Cardiac muscle cell (in vitro differentiated cells and primary cell): ENCODE measurements around the gene TMEM164. TPM values are rescaled to one million over a fixed set of nuclear protein-coding genes. Genes with fewer than 3 reads are reported as not detected.

Experiments
- DNase-seq, 2 donors: peaks; one replicate each; pipeline versions ENCODE4 v3.0.0 to v3.0.0-alpha.2; 2010 to 2017; ENCODE audit warnings: low read depth in 1 of 2, low spot score in 1 of 2
- H3K27ac ChIP-seq: fragments of 200-600 bp; sonication (generic); 2 replicates; pipeline ENCODE4 v1.5.1; 2016
- H3K27me3 ChIP-seq: fragments of 200-600 bp; sonication (generic); 2 replicates; pipeline ENCODE4 v1.6.0; 2016; ENCODE audit warnings: control low read depth
- H3K36me3 ChIP-seq: fragments of 200-600 bp; sonication (generic); 2 replicates; pipeline ENCODE4 v1.5.1; 2016; ENCODE audit warnings: control low read depth
- H3K4me1 ChIP-seq: fragments of 200-600 bp; sonication (generic); 2 replicates; pipeline ENCODE4 v1.8.1; 2017; ENCODE audit warnings: low read depth, mild to moderate bottlenecking, mixed run types
- H3K4me3 ChIP-seq: fragments of 200-600 bp; sonication (generic); 2 replicates; pipeline ENCODE4 v1.5.1; 2016; ENCODE audit warnings: mild to moderate bottlenecking
- H3K9me3 ChIP-seq: fragments of 200-600 bp; sonication (generic); 2 replicates; pipeline ENCODE4 v1.5.1; 2017; ENCODE audit warnings: low read depth, mild to moderate bottlenecking, control low read depth
- CTCF ChIP-seq: IDR thresholded peaks from 2 replicates; pipeline ENCODE4 v1.5.1; 2012; ENCODE audit warnings: low read depth, mild to moderate bottlenecking, low read length
- polyA plus RNA-seq: library from polyadenylated mRNA; unstranded; fragments of >200 nt; fragmentation: Nextera tagmentation; extraction: Ambion mirVana; gene quantifications from 2 replicates; pipeline ENCODE4 v1.2.1, GENCODE V29; 2016
- total RNA-seq: library from RNA; depleted of rRNA; stranded (reverse); fragments of >200 nt; gene quantifications from 2 replicates; pipeline ENCODE4 v1.2.3, GENCODE V29; 2016

Gene TMEM164
- total and polyA plus RNA-seq, 2 experiments from 2014 or later, result 6.8 to 70.3 TPM

DNA sequence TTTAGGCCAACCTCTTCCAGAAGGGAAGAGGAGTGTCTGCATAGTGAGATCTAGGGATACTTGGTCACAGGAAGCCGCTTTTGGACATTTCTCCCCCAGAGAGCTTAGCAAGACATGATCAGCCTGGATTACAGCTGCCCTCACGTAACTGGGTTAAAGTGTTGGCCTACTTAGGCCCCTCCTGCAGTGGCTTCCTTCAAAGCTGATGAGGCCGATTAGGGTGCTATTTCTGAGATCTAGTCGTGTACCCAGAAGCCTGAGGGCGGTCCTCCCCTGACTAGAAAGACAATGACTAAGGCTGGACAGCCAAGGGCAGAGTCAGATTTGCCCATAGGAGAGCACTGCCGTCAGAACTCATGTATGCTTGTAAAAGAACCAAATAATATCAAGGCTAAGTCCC is 180.0 kb downstream of the TMEM164 start:
- no peak for DNase-seq
- TF ChIP-seq CTCF, result no peak
- Histone ChIP-seq H3K9me3 (no peaks in the 10 kb centered on the region), H3K4me3 (no peak overlapping the region), H3K27me3 (no peaks in the 10 kb centered on the region), H3K36me3 (no peaks in the 10 kb centered on the region), H3K4me1 (no peaks in the 10 kb centered on the region), H3K27ac (no peak overlapping the region)

GRCh38 chrX:110183314-110183713 is 180.4 kb downstream of the TMEM164 start:
- Histone ChIP-seq H3K27ac (no peak overlapping the region), H3K9me3 (no peaks in the 10 kb centered on the region), H3K4me3 (no peak overlapping the region), H3K36me3 (no peaks in the 10 kb centered on the region), H3K4me1 (no peaks in the 10 kb centered on the region), H3K27me3 (no peaks in the 10 kb centered on the region)
- DNase-seq, result no peak
- no peak for TF ChIP-seq CTCF

- TF ChIP-seq CTCF, result no peak
- no peak for DNase-seq
- no peak overlapping the region for H3K27ac ChIP-seq
- H3K36me3 ChIP-seq, result no peaks in the 10 kb centered on the region
- H3K27me3 ChIP-seq, result no peaks in the 10 kb centered on the region
- no peak overlapping the region for H3K4me3 ChIP-seq
- no peaks in the 10 kb centered on the region for H3K9me3 ChIP-seq
- H3K4me1 ChIP-seq, result no peaks in the 10 kb centered on the region
Observed at GRCh38 chrX:110188701-110189558, 186.0 kb downstream of the TMEM164 start.

GRCh38 chrX:110192516-110192915 is 189.6 kb downstream of the TMEM164 start:
- peak in 1 of 2 donors; percentile 29 for DNase-seq
- Histone ChIP-seq H3K9me3 (no peaks in the 10 kb centered on the region), H3K36me3 (no peaks in the 10 kb centered on the region), H3K27ac (no peak overlapping the region), H3K4me1 (no peaks in the 10 kb centered on the region), H3K27me3 (no peaks in the 10 kb centered on the region), H3K4me3 (no peak overlapping the region)
- TF ChIP-seq CTCF, result no peak

DNA sequence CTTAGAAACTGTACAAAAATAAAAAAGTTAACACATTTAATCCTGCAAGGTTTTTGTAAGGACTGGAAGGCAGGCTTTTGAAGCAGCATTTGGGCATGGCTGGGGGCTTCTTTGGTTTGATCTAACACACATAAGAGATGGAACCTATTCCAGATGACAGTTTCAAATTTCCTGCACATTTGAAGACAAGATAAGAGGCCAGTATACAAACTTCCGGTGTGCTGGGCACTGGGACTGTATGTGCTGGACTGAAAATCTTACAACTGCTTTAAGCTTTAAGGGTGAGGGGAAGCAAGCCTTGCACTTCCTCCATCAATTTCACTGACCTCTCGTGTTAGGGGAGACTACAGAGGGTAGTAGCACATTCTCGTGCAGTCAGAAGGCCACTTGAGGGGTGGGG is 192.1 kb downstream of the TMEM164 start:
- H3K27me3 ChIP-seq, result no peaks in the 10 kb centered on the region
- no peaks in the 10 kb centered on the region for H3K4me1 ChIP-seq
- no peaks in the 10 kb centered on the region for H3K9me3 ChIP-seq
- DNase-seq, result no peak
- peaks cover 4% of the 10 kb centered on the region for H3K36me3 ChIP-seq
- H3K27ac ChIP-seq, result no peak overlapping the region
- no peak for TF ChIP-seq CTCF
- no peak overlapping the region for H3K4me3 ChIP-seq
